GM21390 (cell line): ENCODE results near the gene PRLR.
"Not testable (repeated sequence)": the region's sequence is repeated elsewhere in the genome, so short reads cannot be mapped to it uniquely, and the experiment has no call there.

Experiments used
- ATAC-seq: cut with Tn5 transposase; IDR thresholded peaks from one replicate; pipeline ENCODE4 v1.9.1; 2021; ENCODE audit not compliant: unreplicated experiment

The PRLR gene

GRCh38 chr5:35198075-35198474 lies 32.2 kb downstream of the PRLR start:
- ATAC-seq, result no peak

- ATAC-seq, result no peak
Measured at GRCh38 chr5:35197351-35197750, 32.9 kb downstream of the PRLR start.

GRCh38 chr5:35195472-35195852 lies 34.8 kb downstream of the PRLR start:
- no peak for ATAC-seq

GRCh38 chr5:35194635-35195471 lies 35.4 kb downstream of the PRLR start:
- peak; percentile 97 for ATAC-seq

- no peak for ATAC-seq
Measured at GRCh38 chr5:35192506-35192905, 37.8 kb downstream of the PRLR start.

GRCh38 chr5:35189801-35190200 lies 40.5 kb downstream of the PRLR start:
- not testable (repeated sequence) for ATAC-seq

- ATAC-seq, result no peak
Measured at GRCh38 chr5:35188031-35188457, 42.2 kb downstream of the PRLR start.

GRCh38 chr5:35187621-35188020 lies 42.7 kb downstream of the PRLR start:
- ATAC-seq, result not testable (repeated sequence)

- ATAC-seq, result no peak
Measured at GRCh38 chr5:35186749-35187148, 43.5 kb downstream of the PRLR start.

- ATAC-seq, result no peak
Measured at GRCh38 chr5:35185518-35185917, 44.8 kb downstream of the PRLR start.

GRCh38 chr5:35183556-35183955 lies 46.7 kb downstream of the PRLR start:
- no peak for ATAC-seq

- ATAC-seq, result peak; percentile 76
Measured at GRCh38 chr5:35182910-35183535, 47.3 kb downstream of the PRLR start.

- no peak for ATAC-seq
Measured at GRCh38 chr5:35182486-35182885, 47.8 kb downstream of the PRLR start.

- ATAC-seq, result no peak
Measured at GRCh38 chr5:35180046-35180445, 50.2 kb downstream of the PRLR start.

GRCh38 chr5:35177783-35178182 lies 52.5 kb downstream of the PRLR start:
- ATAC-seq, result no peak

GRCh38 chr5:35172533-35172932 lies 57.8 kb downstream of the PRLR start:
- ATAC-seq, result no peak

GRCh38 chr5:35171991-35172390 lies 58.3 kb downstream of the PRLR start:
- no peak for ATAC-seq

GRCh38 chr5:35171078-35171477 lies 59.2 kb downstream of the PRLR start:
- no peak for ATAC-seq

GRCh38 chr5:35166043-35166442 lies 64.2 kb downstream of the PRLR start:
- ATAC-seq, result no peak

GRCh38 chr5:35164860-35165542 lies 65.3 kb downstream of the PRLR start:
- no peak for ATAC-seq

GRCh38 chr5:35163710-35164033 lies 66.6 kb downstream of the PRLR start:
- ATAC-seq, result no peak
